Tibial nerve (tissue), 4 donors: ENCODE measurements around the gene AQP1.

Experiments
- CTCF ChIP-seq, 5 experiments: fragments of 200-600 bp in 3 of 5; fragments of 450-650 bp in 2 of 5; sonication (generic) in 3 of 5; IDR thresholded peaks; one replicate each; pipeline ENCODE4 v1.5.1; 2016 to 2019; ENCODE audit warnings: antibody characterized with exemption in 5 of 5, mild to moderate bottlenecking in 3 of 5, moderate library complexity in 2 of 5
- EP300 ChIP-seq, 2 donors: sonication (generic); formaldehyde crosslinking; IDR thresholded peaks; one replicate each; pipeline ENCODE4 v1.6.1; 2017; ENCODE audit warnings: antibody characterized with exemption in 2 of 2, mild to moderate bottlenecking in 1 of 2
- POLR2A ChIP-seq, 2 donors: fragments of 450-650 bp; IDR thresholded peaks; one replicate each; pipeline ENCODE4 v1.6.1; 2017; ENCODE audit warnings: antibody characterized with exemption in 2 of 2, mild to moderate bottlenecking in 2 of 2, moderate library complexity in 2 of 2

GRCh38 chr7:30950197-30950596, 38.5 kb downstream of the AQP1 start:
- TF ChIP-seq POLR2A (IDR thresholded peaks at IDR 0.05) (no peak), CTCF (IDR thresholded peaks at IDR 0.05) (no peak), EP300 (IDR thresholded peaks at IDR 0.05) (no peak)
